GM23338 (cell line): ENCODE results near the gene AGBL4. TPM values are rescaled to one million over a fixed set of nuclear protein-coding genes. Genes with fewer than 3 reads are reported as not detected.

Experiments
- ATAC-seq: fragments of 200-7000 bp; cut with Tn5 transposase; 3 replicates; pipeline ENCODE4 v1.9.1; 2020
- DNase-seq: peaks from one replicate; pipeline ENCODE4 v3.0.0-alpha.2; 2015; ENCODE audit warnings: low spot score
- H2AFZ ChIP-seq: fragments of 200-600 bp; sonication (generic); 2 replicates; pipeline ENCODE4 v1.8.0; 2016; ENCODE audit warnings: antibody characterized with exemption, mild to moderate bottlenecking, moderate library complexity
- H3F3A ChIP-seq: fragments of 200-600 bp; sonication (generic); replicated peaks from 2 replicates; pipeline ENCODE4 v1.8.0; 2017; ENCODE audit warnings: antibody characterized with exemption, mixed run types, low read depth
- H3K27ac ChIP-seq: fragments of 200-600 bp; sonication (generic); 2 replicates; pipeline ENCODE4 v1.6.1; 2016; ENCODE audit warnings: low read depth
- H3K27me3 ChIP-seq: fragments of 200-600 bp; sonication (generic); 2 replicates; pipeline ENCODE4 v1.8.0; 2016; ENCODE audit warnings: mild to moderate bottlenecking, mixed run types, moderate library complexity; ENCODE audit not compliant: insufficient read depth
- H3K36me3 ChIP-seq: fragments of 200-600 bp; sonication (generic); 2 replicates; pipeline ENCODE4 v1.8.0; 2016; ENCODE audit warnings: mild to moderate bottlenecking; ENCODE audit not compliant: insufficient read depth
- H3K4me1 ChIP-seq: fragments of 200-600 bp; sonication (generic); 2 replicates; pipeline ENCODE4 v1.8.0; 2016; ENCODE audit warnings: mild to moderate bottlenecking, moderate library complexity; ENCODE audit not compliant: insufficient read depth
- H3K4me2 ChIP-seq: fragments of 200-600 bp; sonication (generic); 2 replicates; pipeline ENCODE4 v1.7.1; 2017; ENCODE audit warnings: mixed run types
- H3K4me3 ChIP-seq: fragments of 200-600 bp; sonication (generic); 2 replicates; pipeline ENCODE4 v1.6.1; 2016; ENCODE audit warnings: mixed run types
- H3K79me2 ChIP-seq: fragments of 200-600 bp; sonication (generic); replicated peaks from 2 replicates; pipeline ENCODE4 v1.8.0; 2017; ENCODE audit warnings: mild to moderate bottlenecking; ENCODE audit not compliant: insufficient read depth
- H3K9me2 ChIP-seq: fragments of 200-600 bp; sonication (generic); 2 replicates; pipeline ENCODE4 v1.8.0; 2017; ENCODE audit not compliant: insufficient read depth
- H4K20me1 ChIP-seq: fragments of 200-600 bp; sonication (generic); replicated peaks from 2 replicates; pipeline ENCODE4 v1.8.0; 2017; ENCODE audit warnings: mild to moderate bottlenecking; ENCODE audit not compliant: insufficient read depth
- H3K27ac Mint-ChIP-seq: 2 replicates; pipeline ENCODE4 v1.8.0; 2020; ENCODE audit warnings: inconsistent platforms, mild to moderate bottlenecking, moderate library complexity, mixed read lengths
- H3K27me3 Mint-ChIP-seq: 3 replicates; pipeline ENCODE4 v1.8.0; 2022; ENCODE audit warnings: low read depth, mild to moderate bottlenecking, moderate library complexity, mixed read lengths, inconsistent platforms; ENCODE audit not compliant: insufficient read depth, poor library complexity
- H3K36me3 Mint-ChIP-seq: 3 replicates; pipeline ENCODE4 v1.8.0; 2021; ENCODE audit warnings: low read depth, mild to moderate bottlenecking, inconsistent platforms, moderate library complexity, mixed read lengths
- H3K4me1 Mint-ChIP-seq: 3 replicates; pipeline ENCODE4 v1.8.0; 2020; ENCODE audit warnings: mild to moderate bottlenecking, inconsistent platforms, mixed read lengths
- H3K4me3 Mint-ChIP-seq: 3 replicates; pipeline ENCODE4 v1.8.0; 2021; ENCODE audit warnings: moderate library complexity, mild to moderate bottlenecking, inconsistent platforms, mixed read lengths
- H3K9me3 Mint-ChIP-seq: 3 replicates; pipeline ENCODE4 v1.8.0; 2020; ENCODE audit warnings: moderate library complexity, mild to moderate bottlenecking, inconsistent platforms, mixed read lengths
- CREB1 ChIP-seq: fragments of 250-450 bp; sonication (Bioruptor Pico); IDR thresholded peaks from 2 replicates; pipeline ENCODE4 v1.5.0; 2020; ENCODE audit warnings: low read depth, mild to moderate bottlenecking, moderate library complexity
- EZH2 ChIP-seq: fragments of 200-600 bp; sonication (generic); IDR thresholded peaks from one replicate; pipeline ENCODE4 v1.8.0; 2017; ENCODE audit warnings: antibody characterized with exemption, mild to moderate bottlenecking, low read depth; ENCODE audit not compliant: unreplicated experiment
- EZH2phosphoT487 ChIP-seq: fragments of 200-600 bp; sonication (generic); IDR thresholded peaks from one replicate; pipeline ENCODE4 v1.8.1; 2018; ENCODE audit warnings: antibody characterized with exemption; ENCODE audit not compliant: unreplicated experiment
- JUNB ChIP-seq: IDR thresholded peaks from one replicate; pipeline ENCODE4 v1.6.1; 2016; ENCODE audit warnings: antibody characterized with exemption; ENCODE audit not compliant: unreplicated experiment
- NANOG ChIP-seq: IDR thresholded peaks from 2 replicates; pipeline ENCODE4 v1.6.1; 2016; ENCODE audit warnings: antibody characterized with exemption, borderline replicate concordance
- POLR2AphosphoS5 ChIP-seq: IDR thresholded peaks from 2 replicates; pipeline ENCODE4 v1.6.1; 2016; ENCODE audit warnings: antibody characterized with exemption, low read depth
- STAT1 ChIP-seq: IDR thresholded peaks from one replicate; pipeline ENCODE4 v1.6.1; 2016; ENCODE audit warnings: antibody characterized with exemption; ENCODE audit not compliant: unreplicated experiment
- ZNF114 ChIP-seq: fragments of 250-450 bp; sonication (Bioruptor Pico); IDR thresholded peaks from 2 replicates; pipeline ENCODE4 v1.5.0; 2020; ENCODE audit warnings: mild to moderate bottlenecking, moderate library complexity
- ZNF331 ChIP-seq: fragments of 250-450 bp; sonication (Bioruptor Pico); IDR thresholded peaks from 2 replicates; pipeline ENCODE4 v1.5.0; 2020; ENCODE audit warnings: low read depth, mild to moderate bottlenecking, moderate library complexity
- polyA plus RNA-seq: library from polyadenylated mRNA; unstranded; fragments of >200 nt; fragmentation: Nextera tagmentation; extraction: Ambion mirVana; gene quantifications from 2 replicates; pipeline ENCODE4 v1.2.1, GENCODE V29; 2016
- total RNA-seq: library from RNA; depleted of rRNA; stranded (reverse); fragments of >200 nt; shearing (Covaris generic); gene quantifications from 2 replicates; pipeline ENCODE4 v1.2.3, GENCODE V29; 2014
- TF ChIP-seq, protein P1 (sequence below): IDR thresholded peaks from 2 replicates; pipeline ENCODE4 v1.6.1; 2016; ENCODE audit warnings: antibody characterized with exemption
- TF ChIP-seq, protein P2 (sequence below): fragments of 250-450 bp; sonication (Bioruptor Pico); IDR thresholded peaks from 2 replicates; pipeline ENCODE4 v1.5.0; 2020; ENCODE audit warnings: mild to moderate bottlenecking, moderate library complexity
- TF ChIP-seq, protein P3 (sequence below), 2 experiments: fragments of 200-600 bp in 1 of 2; sonication (generic) in 1 of 2; conservative IDR thresholded peaks; 2 replicates each; pipeline versions ENCODE4 v1.5.1 to v1.6.1; 2016 to 2017; ENCODE audit warnings: antibody characterized with exemption in 2 of 2, low read depth in 2 of 2, mild to moderate bottlenecking in 2 of 2, moderate library complexity in 1 of 2
- TF ChIP-seq, protein P4 (sequence below): IDR thresholded peaks from one replicate; pipeline ENCODE4 v1.6.1; 2018; ENCODE audit warnings: antibody characterized with exemption; ENCODE audit not compliant: unreplicated experiment

The AGBL4 gene
- total and polyA plus RNA-seq, 2 experiments from 2014 or later, result 0.91 to 1.5 TPM

DNA sequence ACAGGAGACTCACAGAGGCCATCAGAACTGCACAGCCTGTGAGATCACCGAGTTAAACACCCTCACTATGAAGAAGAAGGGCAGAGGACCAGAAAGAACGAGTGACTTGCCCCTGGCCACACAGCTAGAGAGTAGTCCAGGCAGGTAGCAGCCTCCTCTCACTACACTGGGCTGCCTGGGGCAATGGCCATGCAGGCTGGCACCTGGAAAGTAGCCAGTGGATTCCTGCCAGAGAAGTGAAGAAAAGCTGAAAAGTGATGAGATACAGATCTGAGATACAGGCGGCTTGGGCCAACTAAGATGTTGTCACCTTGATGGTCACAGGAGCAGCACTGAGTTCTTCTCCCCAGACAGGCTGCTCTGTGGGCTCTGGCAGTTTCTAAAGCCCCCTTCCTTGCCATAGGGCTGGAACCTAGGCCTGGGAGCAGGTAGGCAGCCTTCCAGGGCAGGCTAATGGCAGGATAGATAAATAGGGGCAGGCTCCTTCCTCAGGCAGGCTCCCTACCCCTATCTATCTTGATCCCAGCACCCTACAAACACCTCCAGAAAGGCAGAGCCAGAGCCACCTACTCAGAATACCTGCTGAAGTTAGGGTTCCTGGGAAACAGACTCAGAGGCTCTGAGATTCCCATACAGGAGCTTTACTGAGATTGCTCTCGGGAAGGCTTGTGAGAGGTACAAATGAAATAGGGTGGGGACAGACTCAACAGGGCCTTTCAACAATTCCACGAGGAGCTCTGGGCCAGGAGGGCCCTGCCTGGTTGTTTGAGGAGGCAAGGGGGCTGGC, 1353.3 kb downstream of the AGBL4 start:
- H3K4me3 ChIP-seq, result no peak overlapping the region
- no peak for ATAC-seq

More for the DNA sequence above, 1353.3 kb downstream of the AGBL4 start:
- Mint-ChIP-seq H3K27ac (no peak overlapping the region), H3K27me3 (peaks cover 2% of the 10 kb centered on the region), H3K4me3 (no peak overlapping the region), H3K4me1 (peaks cover 33% of the 10 kb centered on the region), H3K36me3 (peaks cover 3% of the 10 kb centered on the region; the same call in 2 of the 3 replicates), H3K9me3 (peaks cover 3% of the 10 kb centered on the region; the same call in 1 of the 3 replicates)
- Histone ChIP-seq H2AFZ (no peak overlapping the region), H3K9me2 (peaks cover 25% of the 10 kb centered on the region), H3K4me1 (peaks cover 28% of the 10 kb centered on the region), H3K36me3 (no peaks in the 10 kb centered on the region), H3K27me3 (no peaks in the 10 kb centered on the region), H4K20me1 (no peaks in the 10 kb centered on the region), H3F3A (no peaks in the 10 kb centered on the region), H3K27ac (no peak overlapping the region), H3K79me2 (no peaks in the 10 kb centered on the region), H3K4me2 (no peak overlapping the region)
- TF ChIP-seq ZNF331 (CRISPR knock-in tag) (no peak), ZNF114 (CRISPR knock-in tag) (no peak), CREB1 (CRISPR knock-in tag) (no peak), STAT1 (no peak), EZH2phosphoT487 (no peak), EZH2 (no peak), POLR2AphosphoS5 (no peak), NANOG (no peak), JUNB (no peak)
- TF ChIP-seq, protein P1, sequence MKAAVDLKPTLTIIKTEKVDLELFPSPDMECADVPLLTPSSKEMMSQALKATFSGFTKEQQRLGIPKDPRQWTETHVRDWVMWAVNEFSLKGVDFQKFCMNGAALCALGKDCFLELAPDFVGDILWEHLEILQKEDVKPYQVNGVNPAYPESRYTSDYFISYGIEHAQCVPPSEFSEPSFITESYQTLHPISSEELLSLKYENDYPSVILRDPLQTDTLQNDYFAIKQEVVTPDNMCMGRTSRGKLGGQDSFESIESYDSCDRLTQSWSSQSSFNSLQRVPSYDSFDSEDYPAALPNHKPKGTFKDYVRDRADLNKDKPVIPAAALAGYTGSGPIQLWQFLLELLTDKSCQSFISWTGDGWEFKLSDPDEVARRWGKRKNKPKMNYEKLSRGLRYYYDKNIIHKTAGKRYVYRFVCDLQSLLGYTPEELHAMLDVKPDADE, result no peak
- TF ChIP-seq, protein P2, sequence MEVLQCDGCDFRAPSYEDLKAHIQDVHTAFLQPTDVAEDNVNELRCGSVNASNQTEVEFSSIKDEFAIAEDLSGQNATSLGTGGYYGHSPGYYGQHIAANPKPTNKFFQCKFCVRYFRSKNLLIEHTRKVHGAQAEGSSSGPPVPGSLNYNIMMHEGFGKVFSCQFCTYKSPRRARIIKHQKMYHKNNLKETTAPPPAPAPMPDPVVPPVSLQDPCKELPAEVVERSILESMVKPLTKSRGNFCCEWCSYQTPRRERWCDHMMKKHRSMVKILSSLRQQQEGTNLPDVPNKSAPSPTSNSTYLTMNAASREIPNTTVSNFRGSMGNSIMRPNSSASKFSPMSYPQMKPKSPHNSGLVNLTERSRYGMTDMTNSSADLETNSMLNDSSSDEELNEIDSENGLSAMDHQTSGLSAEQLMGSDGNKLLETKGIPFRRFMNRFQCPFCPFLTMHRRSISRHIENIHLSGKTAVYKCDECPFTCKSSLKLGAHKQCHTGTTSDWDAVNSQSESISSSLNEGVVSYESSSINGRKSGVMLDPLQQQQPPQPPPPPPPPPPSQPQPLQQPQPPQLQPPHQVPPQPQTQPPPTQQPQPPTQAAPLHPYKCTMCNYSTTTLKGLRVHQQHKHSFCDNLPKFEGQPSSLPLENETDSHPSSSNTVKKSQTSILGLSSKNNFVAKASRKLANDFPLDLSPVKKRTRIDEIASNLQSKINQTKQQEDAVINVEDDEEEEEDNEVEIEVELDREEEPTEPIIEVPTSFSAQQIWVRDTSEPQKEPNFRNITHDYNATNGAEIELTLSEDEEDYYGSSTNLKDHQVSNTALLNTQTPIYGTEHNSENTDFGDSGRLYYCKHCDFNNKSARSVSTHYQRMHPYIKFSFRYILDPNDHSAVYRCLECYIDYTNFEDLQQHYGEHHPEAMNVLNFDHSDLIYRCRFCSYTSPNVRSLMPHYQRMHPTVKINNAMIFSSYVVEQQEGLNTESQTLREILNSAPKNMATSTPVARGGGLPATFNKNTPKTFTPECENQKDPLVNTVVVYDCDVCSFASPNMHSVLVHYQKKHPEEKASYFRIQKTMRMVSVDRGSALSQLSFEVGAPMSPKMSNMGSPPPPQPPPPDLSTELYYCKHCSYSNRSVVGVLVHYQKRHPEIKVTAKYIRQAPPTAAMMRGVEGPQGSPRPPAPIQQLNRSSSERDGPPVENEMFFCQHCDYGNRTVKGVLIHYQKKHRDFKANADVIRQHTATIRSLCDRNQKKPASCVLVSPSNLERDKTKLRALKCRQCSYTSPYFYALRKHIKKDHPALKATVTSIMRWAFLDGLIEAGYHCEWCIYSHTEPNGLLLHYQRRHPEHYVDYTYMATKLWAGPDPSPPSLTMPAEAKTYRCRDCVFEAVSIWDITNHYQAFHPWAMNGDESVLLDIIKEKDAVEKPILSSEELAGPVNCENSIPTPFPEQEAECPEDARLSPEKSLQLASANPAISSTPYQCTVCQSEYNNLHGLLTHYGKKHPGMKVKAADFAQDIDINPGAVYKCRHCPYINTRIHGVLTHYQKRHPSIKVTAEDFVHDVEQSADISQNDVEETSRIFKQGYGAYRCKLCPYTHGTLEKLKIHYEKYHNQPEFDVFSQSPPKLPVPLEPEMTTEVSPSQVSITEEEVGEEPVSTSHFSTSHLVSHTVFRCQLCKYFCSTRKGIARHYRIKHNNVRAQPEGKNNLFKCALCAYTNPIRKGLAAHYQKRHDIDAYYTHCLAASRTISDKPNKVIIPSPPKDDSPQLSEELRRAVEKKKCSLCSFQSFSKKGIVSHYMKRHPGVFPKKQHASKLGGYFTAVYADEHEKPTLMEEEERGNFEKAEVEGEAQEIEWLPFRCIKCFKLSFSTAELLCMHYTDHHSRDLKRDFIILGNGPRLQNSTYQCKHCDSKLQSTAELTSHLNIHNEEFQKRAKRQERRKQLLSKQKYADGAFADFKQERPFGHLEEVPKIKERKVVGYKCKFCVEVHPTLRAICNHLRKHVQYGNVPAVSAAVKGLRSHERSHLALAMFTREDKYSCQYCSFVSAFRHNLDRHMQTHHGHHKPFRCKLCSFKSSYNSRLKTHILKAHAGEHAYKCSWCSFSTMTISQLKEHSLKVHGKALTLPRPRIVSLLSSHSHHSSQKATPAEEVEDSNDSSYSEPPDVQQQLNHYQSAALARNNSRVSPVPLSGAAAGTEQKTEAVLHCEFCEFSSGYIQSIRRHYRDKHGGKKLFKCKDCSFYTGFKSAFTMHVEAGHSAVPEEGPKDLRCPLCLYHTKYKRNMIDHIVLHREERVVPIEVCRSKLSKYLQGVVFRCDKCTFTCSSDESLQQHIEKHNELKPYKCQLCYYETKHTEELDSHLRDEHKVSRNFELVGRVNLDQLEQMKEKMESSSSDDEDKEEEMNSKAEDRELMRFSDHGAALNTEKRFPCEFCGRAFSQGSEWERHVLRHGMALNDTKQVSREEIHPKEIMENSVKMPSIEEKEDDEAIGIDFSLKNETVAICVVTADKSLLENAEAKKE (CRISPR knock-in tag), result no peak
- TF ChIP-seq, protein P3, sequence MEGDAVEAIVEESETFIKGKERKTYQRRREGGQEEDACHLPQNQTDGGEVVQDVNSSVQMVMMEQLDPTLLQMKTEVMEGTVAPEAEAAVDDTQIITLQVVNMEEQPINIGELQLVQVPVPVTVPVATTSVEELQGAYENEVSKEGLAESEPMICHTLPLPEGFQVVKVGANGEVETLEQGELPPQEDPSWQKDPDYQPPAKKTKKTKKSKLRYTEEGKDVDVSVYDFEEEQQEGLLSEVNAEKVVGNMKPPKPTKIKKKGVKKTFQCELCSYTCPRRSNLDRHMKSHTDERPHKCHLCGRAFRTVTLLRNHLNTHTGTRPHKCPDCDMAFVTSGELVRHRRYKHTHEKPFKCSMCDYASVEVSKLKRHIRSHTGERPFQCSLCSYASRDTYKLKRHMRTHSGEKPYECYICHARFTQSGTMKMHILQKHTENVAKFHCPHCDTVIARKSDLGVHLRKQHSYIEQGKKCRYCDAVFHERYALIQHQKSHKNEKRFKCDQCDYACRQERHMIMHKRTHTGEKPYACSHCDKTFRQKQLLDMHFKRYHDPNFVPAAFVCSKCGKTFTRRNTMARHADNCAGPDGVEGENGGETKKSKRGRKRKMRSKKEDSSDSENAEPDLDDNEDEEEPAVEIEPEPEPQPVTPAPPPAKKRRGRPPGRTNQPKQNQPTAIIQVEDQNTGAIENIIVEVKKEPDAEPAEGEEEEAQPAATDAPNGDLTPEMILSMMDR (conservative IDR thresholded peaks at IDR 0.05; ENCODE audit: low read depth in 2 of 2), result no peak
- TF ChIP-seq, protein P4, sequence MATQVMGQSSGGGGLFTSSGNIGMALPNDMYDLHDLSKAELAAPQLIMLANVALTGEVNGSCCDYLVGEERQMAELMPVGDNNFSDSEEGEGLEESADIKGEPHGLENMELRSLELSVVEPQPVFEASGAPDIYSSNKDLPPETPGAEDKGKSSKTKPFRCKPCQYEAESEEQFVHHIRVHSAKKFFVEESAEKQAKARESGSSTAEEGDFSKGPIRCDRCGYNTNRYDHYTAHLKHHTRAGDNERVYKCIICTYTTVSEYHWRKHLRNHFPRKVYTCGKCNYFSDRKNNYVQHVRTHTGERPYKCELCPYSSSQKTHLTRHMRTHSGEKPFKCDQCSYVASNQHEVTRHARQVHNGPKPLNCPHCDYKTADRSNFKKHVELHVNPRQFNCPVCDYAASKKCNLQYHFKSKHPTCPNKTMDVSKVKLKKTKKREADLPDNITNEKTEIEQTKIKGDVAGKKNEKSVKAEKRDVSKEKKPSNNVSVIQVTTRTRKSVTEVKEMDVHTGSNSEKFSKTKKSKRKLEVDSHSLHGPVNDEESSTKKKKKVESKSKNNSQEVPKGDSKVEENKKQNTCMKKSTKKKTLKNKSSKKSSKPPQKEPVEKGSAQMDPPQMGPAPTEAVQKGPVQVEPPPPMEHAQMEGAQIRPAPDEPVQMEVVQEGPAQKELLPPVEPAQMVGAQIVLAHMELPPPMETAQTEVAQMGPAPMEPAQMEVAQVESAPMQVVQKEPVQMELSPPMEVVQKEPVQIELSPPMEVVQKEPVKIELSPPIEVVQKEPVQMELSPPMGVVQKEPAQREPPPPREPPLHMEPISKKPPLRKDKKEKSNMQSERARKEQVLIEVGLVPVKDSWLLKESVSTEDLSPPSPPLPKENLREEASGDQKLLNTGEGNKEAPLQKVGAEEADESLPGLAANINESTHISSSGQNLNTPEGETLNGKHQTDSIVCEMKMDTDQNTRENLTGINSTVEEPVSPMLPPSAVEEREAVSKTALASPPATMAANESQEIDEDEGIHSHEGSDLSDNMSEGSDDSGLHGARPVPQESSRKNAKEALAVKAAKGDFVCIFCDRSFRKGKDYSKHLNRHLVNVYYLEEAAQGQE, result no peak
- DNase-seq, result no peak
